ENCODE results near the gene CCNA2.

CCNA2 gene

DNA sequence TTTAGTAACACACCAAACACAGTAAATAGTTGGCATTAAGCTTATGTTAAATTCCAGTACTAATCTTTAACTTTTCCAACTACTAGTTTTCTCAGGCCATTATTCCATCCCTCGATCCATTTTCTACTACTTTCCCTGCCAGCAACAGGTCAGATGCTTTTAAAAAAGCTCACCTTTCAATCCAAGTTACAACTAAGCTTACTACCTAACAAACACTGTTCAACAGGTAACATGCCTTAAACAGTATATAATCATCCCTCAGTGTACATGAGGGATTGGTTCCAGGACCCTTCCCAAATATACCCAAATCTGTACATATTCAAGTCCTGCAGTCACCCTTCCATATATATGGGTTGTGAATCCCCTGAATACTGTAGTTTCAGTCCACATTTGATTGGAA is 5.5 kb downstream of the CCNA2 start:
- H3K4me1 ChIP-seq (ENCODE audit: control insufficient read depth in 1 of 2, insufficient read depth in 1 of 2, low read depth in 1 of 2, low read length in 1 of 2), result peaks cover 16 to 17% of the 10 kb centered on the region in 2 experiments
- H3K27ac ChIP-seq, result no peak overlapping the region
- peaks cover 44% of the 10 kb centered on the region for H3K36me3 ChIP-seq
- TF ChIP-seq, protein P1, sequence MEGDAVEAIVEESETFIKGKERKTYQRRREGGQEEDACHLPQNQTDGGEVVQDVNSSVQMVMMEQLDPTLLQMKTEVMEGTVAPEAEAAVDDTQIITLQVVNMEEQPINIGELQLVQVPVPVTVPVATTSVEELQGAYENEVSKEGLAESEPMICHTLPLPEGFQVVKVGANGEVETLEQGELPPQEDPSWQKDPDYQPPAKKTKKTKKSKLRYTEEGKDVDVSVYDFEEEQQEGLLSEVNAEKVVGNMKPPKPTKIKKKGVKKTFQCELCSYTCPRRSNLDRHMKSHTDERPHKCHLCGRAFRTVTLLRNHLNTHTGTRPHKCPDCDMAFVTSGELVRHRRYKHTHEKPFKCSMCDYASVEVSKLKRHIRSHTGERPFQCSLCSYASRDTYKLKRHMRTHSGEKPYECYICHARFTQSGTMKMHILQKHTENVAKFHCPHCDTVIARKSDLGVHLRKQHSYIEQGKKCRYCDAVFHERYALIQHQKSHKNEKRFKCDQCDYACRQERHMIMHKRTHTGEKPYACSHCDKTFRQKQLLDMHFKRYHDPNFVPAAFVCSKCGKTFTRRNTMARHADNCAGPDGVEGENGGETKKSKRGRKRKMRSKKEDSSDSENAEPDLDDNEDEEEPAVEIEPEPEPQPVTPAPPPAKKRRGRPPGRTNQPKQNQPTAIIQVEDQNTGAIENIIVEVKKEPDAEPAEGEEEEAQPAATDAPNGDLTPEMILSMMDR (IDR thresholded peaks at IDR 0.05), result no peak
- H3K4me3 ChIP-seq (ENCODE audit: low read depth in 1 of 2, low read length in 1 of 2), result no peak overlapping the region
- no peaks in the 10 kb centered on the region for H3K27me3 ChIP-seq
- no peaks in the 10 kb centered on the region for H3K9me3 ChIP-seq

DNA sequence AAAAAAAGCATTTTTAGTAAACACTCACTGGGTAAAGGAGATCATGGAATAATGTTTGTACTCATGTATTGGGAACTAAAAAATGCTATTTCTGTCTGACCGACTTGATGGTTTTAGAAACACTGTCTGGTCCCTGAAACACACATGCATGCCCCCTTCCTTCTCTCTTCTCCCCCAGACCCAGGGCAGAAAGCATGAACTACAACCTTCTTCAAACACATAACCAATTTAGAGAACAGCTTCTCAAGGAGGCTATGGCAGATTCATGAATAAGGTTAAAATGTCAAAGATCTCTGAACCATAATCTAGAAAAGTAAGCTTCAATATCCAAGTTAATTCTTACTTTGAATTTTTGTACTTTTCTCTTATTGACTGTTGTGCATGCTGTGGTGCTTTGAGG is 6.0 kb downstream of the CCNA2 start:
- Histone ChIP-seq H3K4me1 (ENCODE audit: control insufficient read depth in 1 of 2, insufficient read depth in 1 of 2, low read depth in 1 of 2, low read length in 1 of 2) (peaks cover 11 to 12% of the 10 kb centered on the region in 2 experiments), H3K27me3 (no peaks in the 10 kb centered on the region), H3K9me3 (no peaks in the 10 kb centered on the region), H3K27ac (no peak overlapping the region), H3K36me3 (peaks cover 49% of the 10 kb centered on the region), H3K4me3 (ENCODE audit: low read depth in 1 of 2, low read length in 1 of 2) (no peak overlapping the region)
- TF ChIP-seq, protein P1 (IDR thresholded peaks at IDR 0.05), result no peak

DNA sequence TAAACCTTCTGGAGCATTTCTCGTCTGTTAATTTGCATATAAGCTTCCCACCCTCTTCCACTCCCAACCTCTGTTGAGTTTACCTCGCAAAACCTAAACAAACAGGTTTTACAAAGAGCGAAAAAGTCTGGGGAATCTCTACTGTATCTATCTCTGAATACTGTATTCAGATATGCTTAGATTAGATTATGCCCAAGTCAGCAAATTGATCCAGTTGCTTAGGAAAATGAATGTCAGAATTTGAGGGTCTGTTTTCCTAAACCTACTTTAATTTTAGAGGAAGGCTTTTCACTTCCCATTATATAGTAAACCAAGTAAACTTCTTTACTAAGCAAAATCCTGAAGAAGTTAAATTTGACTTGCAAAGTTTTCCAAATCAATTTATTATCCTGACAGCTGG is 6.7 kb downstream of the CCNA2 start:
- H3K4me3 ChIP-seq (ENCODE audit: low read depth in 1 of 2, low read length in 1 of 2), result no peak overlapping the region
- peaks cover 4 to 5% of the 10 kb centered on the region in 2 experiments for H3K4me1 ChIP-seq (ENCODE audit: control insufficient read depth in 1 of 2, insufficient read depth in 1 of 2, low read depth in 1 of 2, low read length in 1 of 2)
- TF ChIP-seq, protein P1 (IDR thresholded peaks at IDR 0.05), result no peak
- no peaks in the 10 kb centered on the region for H3K9me3 ChIP-seq
- H3K27ac ChIP-seq, result no peak overlapping the region
- no peaks in the 10 kb centered on the region for H3K27me3 ChIP-seq
- peaks cover 56% of the 10 kb centered on the region for H3K36me3 ChIP-seq

DNA sequence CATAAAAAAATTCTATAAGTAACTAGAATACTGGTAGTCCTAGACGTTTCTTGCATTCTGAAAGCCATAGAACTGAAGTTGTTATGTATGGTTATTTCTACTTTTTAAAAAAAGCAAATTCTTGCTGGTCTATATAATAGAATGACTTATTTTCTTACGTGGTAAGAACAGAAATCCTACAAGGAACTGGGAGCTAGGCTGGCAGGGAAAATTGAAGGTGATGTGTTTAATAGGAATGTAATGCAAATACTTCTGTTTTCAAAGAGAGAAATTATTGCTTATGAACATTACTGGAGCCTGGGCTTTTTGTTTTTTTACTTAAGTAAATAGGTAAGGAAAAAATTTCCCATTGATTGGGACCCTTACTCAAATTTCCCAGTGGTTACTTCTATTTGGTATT is 8.9 kb downstream of the CCNA2 start:
- Histone ChIP-seq H3K9me3 (no peaks in the 10 kb centered on the region), H3K27me3 (no peaks in the 10 kb centered on the region), H3K36me3 (peaks cover 76% of the 10 kb centered on the region), H3K27ac (no peak overlapping the region), H3K4me1 (ENCODE audit: control insufficient read depth in 1 of 2, insufficient read depth in 1 of 2, low read depth in 1 of 2, low read length in 1 of 2) (no peaks in the 10 kb centered on the region), H3K4me3 (ENCODE audit: low read depth in 1 of 2, low read length in 1 of 2) (no peak overlapping the region)
- TF ChIP-seq, protein P1 (IDR thresholded peaks at IDR 0.05), result no peak

DNA sequence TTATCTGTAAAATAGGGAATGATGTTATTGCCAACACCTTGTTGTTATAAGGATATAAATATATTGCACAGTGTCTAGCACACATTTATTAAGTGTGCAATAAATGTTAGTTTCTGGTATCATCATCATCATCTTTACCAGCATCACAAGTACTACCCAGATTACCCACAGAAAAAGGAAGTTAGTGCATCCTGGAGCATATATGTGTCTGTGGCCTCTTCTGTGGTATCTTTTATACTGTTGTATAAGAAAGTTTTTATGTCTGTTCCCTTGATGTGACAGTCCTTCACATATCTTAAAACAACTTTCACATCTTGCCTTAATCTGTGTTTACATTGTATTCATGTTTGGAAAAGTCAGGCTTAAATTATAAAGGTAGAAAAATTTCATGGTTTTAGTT is 12.6 kb downstream of the CCNA2 start:
- H3K9me3 ChIP-seq, result no peaks in the 10 kb centered on the region
- TF ChIP-seq, protein P1 (IDR thresholded peaks at IDR 0.05), result no peak
- peaks cover 69% of the 10 kb centered on the region for H3K36me3 ChIP-seq
- no peaks in the 10 kb centered on the region for H3K4me1 ChIP-seq (ENCODE audit: control insufficient read depth in 1 of 2, insufficient read depth in 1 of 2, low read depth in 1 of 2, low read length in 1 of 2)
- H3K27ac ChIP-seq, result no peak overlapping the region
- no peaks in the 10 kb centered on the region for H3K27me3 ChIP-seq
- no peak overlapping the region for H3K4me3 ChIP-seq (ENCODE audit: low read depth in 1 of 2, low read length in 1 of 2)

DNA sequence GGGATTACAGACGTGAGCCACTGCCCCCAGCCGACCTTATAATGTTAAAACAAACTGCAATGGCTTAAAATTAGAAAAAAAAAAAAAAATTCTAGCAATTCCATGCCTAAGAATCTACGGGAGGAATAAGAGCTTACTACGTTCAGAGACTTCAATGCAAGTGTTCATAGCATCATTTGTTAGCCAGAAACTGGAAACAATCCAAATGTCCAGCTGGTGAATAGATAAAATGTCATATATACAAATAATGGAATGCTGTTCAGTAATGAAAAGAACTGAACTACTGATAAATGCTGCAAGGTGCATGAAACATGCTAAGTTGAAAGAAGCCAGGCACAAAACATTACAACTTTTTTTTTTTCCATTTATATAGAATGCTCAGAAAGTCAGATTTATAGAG is 17.3 kb downstream of the CCNA2 start:
- Histone ChIP-seq H3K4me1 (ENCODE audit: control insufficient read depth in 1 of 2, insufficient read depth in 1 of 2, low read depth in 1 of 2, low read length in 1 of 2) (peaks cover 4 to 6% of the 10 kb centered on the region in 2 experiments), H3K27me3 (no peaks in the 10 kb centered on the region), H3K27ac (no peak overlapping the region), H3K4me3 (ENCODE audit: low read depth in 1 of 2, low read length in 1 of 2) (no peak overlapping the region), H3K36me3 (peaks cover 30% of the 10 kb centered on the region), H3K9me3 (no peaks in the 10 kb centered on the region)
- TF ChIP-seq, protein P1 (IDR thresholded peaks at IDR 0.05), result no peak

Data from neutrophil (primary cell).